H1 (cell line): ENCODE results near the gene AGAP3. TPM values are rescaled to one million over a fixed set of nuclear protein-coding genes. Genes with fewer than 3 reads are reported as not detected.

Experiments
- NANOG ChIP-seq: IDR thresholded peaks from 2 replicates; pipeline ENCODE4 v1.6.1; 2011; ENCODE audit warnings: low read length, low read depth, mild to moderate bottlenecking, inconsistent platforms; ENCODE audit not compliant: insufficient read depth, poor library complexity, severe bottlenecking
- polyA plus RNA-seq, 7 experiments: library from polyadenylated mRNA; depleted of rRNA in 3 of 7; stranded (reverse) in 5 of 7; unstranded in 2 of 7; fragments of >200 nt in 5 of 7; fragments of 200-250 nt in 2 of 7; gene quantifications; 1 replicate in 5 of 7; 2 replicates in 1 of 7; 4 replicates in 1 of 7; pipeline versions ENCODE4 v1.2.1 to v1.2.3, GENCODE V29; 2011 to 2013; ENCODE audit warnings: missing spikeins in 2 of 7, mixed read lengths in 2 of 7
- total RNA-seq: library from RNA; stranded (reverse); fragmentation: NEBNext Ultra II Directional; extraction: Animal tissue kit (Norgen Biotek cat#: 25700); gene quantifications from 2 replicates; pipeline ENCODE4 v1.2.1, GENCODE V29; 2021
- TF ChIP-seq, protein P1 (sequence below): IDR thresholded peaks from 2 replicates; pipeline ENCODE4 v1.6.1; 2012; ENCODE audit warnings: inconsistent platforms

Gene AGAP3
- total and polyA plus RNA-seq, 2 of the 8 experiments (the other 6 are each of a cell fraction or from before 2014, with no cell fraction given): 66.4 to 120 TPM

DNA sequence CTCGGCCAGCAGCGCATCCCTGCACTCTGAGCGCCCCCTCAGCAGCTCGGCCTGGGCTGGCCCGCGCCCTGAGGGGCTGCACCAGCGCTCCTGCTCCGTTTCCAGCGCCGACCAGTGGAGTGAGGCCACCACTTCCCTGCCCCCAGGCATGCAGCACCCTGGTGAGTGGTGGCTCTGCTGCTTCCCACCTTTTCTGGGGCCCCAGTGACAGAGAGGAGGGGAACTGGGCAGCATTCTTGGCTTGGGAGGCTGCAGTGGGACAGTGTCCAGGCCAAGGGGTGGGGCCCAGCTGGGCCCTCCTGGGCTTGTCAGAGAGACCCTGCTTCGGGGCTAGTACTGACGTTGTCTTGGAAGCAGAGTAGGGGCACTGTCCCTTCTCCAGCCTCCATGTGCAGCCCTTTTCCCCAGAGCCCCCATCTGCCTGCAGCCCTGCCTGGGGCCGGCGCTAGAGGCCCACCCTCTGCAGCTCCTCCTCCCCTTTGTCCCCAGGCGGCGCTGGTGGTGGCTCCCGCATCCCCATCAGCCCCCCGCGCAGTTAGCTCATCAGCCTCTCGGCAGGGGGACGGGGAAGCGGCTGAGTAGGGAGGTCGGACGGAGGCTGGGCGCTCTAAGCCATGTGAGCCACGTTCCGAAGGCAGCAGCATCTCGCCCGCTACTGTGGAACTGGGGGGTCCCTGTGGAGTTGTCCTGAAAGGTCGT, 52.0 kb downstream of the AGAP3 start (continued):
- peak; percentile 95 for TF ChIP-seq NANOG
- TF ChIP-seq, protein P1, sequence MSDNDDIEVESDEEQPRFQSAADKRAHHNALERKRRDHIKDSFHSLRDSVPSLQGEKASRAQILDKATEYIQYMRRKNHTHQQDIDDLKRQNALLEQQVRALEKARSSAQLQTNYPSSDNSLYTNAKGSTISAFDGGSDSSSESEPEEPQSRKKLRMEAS: peak; percentile 55; the same call in 1 of the 2 replicates
